HEK293 (cell line): ENCODE data around the gene GUK1.

Experiments used
- CTCF ChIA-PET: fragments of 350-600 bp; formaldehyde crosslinking; extraction: SDS; loops from one replicate; lab custom pipeline; 2021; ENCODE audit warnings: antibody characterized with exemption; lab: Yijun Ruan, JAX
- POLR2A ChIA-PET: fragments of 300-600 bp; formaldehyde crosslinking; extraction: SDS; loops from one replicate; lab custom pipeline; 2020; ENCODE audit warnings: antibody characterized with exemption, inconsistent platforms; lab: Yijun Ruan, JAX
- H3K27ac ChIP-seq: fragments of 200-500 bp; sonication (Bioruptor generic); 2 replicates; pipeline ENCODE4 v1.5.1; 2014; ENCODE audit warnings: low read depth, low read length, control low read depth, inconsistent platforms; ENCODE audit errors: extremely low read depth
- H3K36me3 ChIP-seq, 2 experiments: fragments of 200-500 bp in 1 of 2; sonication (Bioruptor generic) in 1 of 2; 1 replicate in 1 of 2; 2 replicates in 1 of 2; pipeline ENCODE4 v1.5.1; 2014 to 2017; ENCODE audit warnings: inconsistent platforms in 2 of 2, low read length in 2 of 2; ENCODE audit not compliant: control insufficient read depth in 2 of 2, insufficient read depth in 1 of 2
- H3K4me1 ChIP-seq: fragments of 200-500 bp; sonication (Bioruptor generic); 2 replicates; pipeline ENCODE4 v1.5.1; 2014; ENCODE audit warnings: mild to moderate bottlenecking, low read length, inconsistent platforms; ENCODE audit not compliant: control insufficient read depth, insufficient read depth
- H3K4me3 ChIP-seq: 2 replicates; pipeline ENCODE4 v1.5.1; 2011; ENCODE audit warnings: low read depth, mild to moderate bottlenecking, control low read depth, low read length, moderate library complexity
- H3K9me3 ChIP-seq: fragments of 200-500 bp; sonication (Bioruptor generic); 2 replicates; pipeline ENCODE4 v1.5.1; 2014; ENCODE audit warnings: low read depth, low read length, inconsistent platforms; ENCODE audit not compliant: control insufficient read depth, insufficient read depth
- MYNN ChIP-seq: fragments of 450-650 bp; formaldehyde crosslinking; IDR thresholded peaks from 2 replicates; pipeline ENCODE4 v1.5.1; 2016; ENCODE audit warnings: missing biosample characterization, missing genetic modification characterization, borderline replicate concordance
- OVOL3 ChIP-seq: fragments of 450-650 bp; formaldehyde crosslinking; IDR thresholded peaks from 2 replicates; pipeline ENCODE4 v1.5.1; 2016; ENCODE audit warnings: missing biosample characterization, missing genetic modification characterization
- SALL2 ChIP-seq: fragments of 450-650 bp; formaldehyde crosslinking; IDR thresholded peaks from 2 replicates; pipeline ENCODE4 v1.5.0; 2017; ENCODE audit warnings: missing biosample characterization, mild to moderate bottlenecking, missing genetic modification characterization, borderline replicate concordance
- ZBTB20 ChIP-seq: fragments of 450-650 bp; formaldehyde crosslinking; IDR thresholded peaks from 2 replicates; pipeline ENCODE4 v1.5.1; 2016; ENCODE audit warnings: missing biosample characterization, missing genetic modification characterization
- ZIC2 ChIP-seq: fragments of 450-650 bp; formaldehyde crosslinking; IDR thresholded peaks from 2 replicates; pipeline ENCODE4 v1.5.1; 2016; ENCODE audit warnings: missing biosample characterization, missing genetic modification characterization
- ZNF121 ChIP-seq: fragments of 450-650 bp; formaldehyde crosslinking; IDR thresholded peaks from 2 replicates; pipeline ENCODE4 v1.5.1; 2016; ENCODE audit warnings: missing biosample characterization, missing genetic modification characterization
- ZNF239 ChIP-seq: fragments of 450-650 bp; formaldehyde crosslinking; IDR thresholded peaks from 2 replicates; pipeline ENCODE4 v1.5.1; 2016; ENCODE audit warnings: missing biosample characterization, missing genetic modification characterization
- ZNF274 ChIP-seq, 2 experiments: fragments of 200-500 bp in 1 of 2; fragments of 450-650 bp in 1 of 2; sonication (Bioruptor generic) in 1 of 2; formaldehyde crosslinking in 1 of 2; IDR thresholded peaks; 2 replicates each; pipeline versions ENCODE4 v1.5.1 to v1.6.1; 2014 to 2016; ENCODE audit warnings: borderline replicate concordance in 1 of 2, inconsistent platforms in 1 of 2, low read length in 1 of 2, missing biosample characterization in 1 of 2, missing genetic modification characterization in 1 of 2
- ZNF335 ChIP-seq: fragments of 450-650 bp; formaldehyde crosslinking; conservative IDR thresholded peaks from 2 replicates; pipeline ENCODE4 v1.5.1; 2016; ENCODE audit warnings: missing biosample characterization, missing genetic modification characterization
- ZNF341 ChIP-seq: fragments of 450-650 bp; formaldehyde crosslinking; IDR thresholded peaks from 2 replicates; pipeline ENCODE4; 2016; ENCODE audit warnings: low read depth, missing biosample characterization, missing genetic modification characterization
- ZNF423 ChIP-seq: fragments of 450-650 bp; formaldehyde crosslinking; IDR thresholded peaks from 2 replicates; pipeline ENCODE4 v1.5.1; 2016; ENCODE audit warnings: missing biosample characterization, missing genetic modification characterization
- ZNF473 ChIP-seq: fragments of 450-650 bp; formaldehyde crosslinking; IDR thresholded peaks from 2 replicates; pipeline ENCODE4 v1.5.1; 2017; ENCODE audit warnings: missing biosample characterization, missing genetic modification characterization
- ZNF521 ChIP-seq: fragments of 450-650 bp; formaldehyde crosslinking; IDR thresholded peaks from 2 replicates; pipeline ENCODE4 v1.5.1; 2017; ENCODE audit warnings: missing biosample characterization, mild to moderate bottlenecking, missing genetic modification characterization
- ZNF548 ChIP-seq: fragments of 450-650 bp; formaldehyde crosslinking; IDR thresholded peaks from 2 replicates; pipeline ENCODE4 v1.5.1; 2016; ENCODE audit warnings: missing biosample characterization, missing genetic modification characterization
- ZNF600 ChIP-seq: fragments of 450-650 bp; formaldehyde crosslinking; IDR thresholded peaks from 2 replicates; pipeline ENCODE4 v1.5.1; 2016; ENCODE audit warnings: missing biosample characterization, missing genetic modification characterization
- ZNF610 ChIP-seq: fragments of 450-650 bp; formaldehyde crosslinking; IDR thresholded peaks from 2 replicates; pipeline ENCODE4 v1.5.1; 2016; ENCODE audit warnings: missing biosample characterization, missing genetic modification characterization, borderline replicate concordance
- ZNF660 ChIP-seq: fragments of 450-650 bp; IDR thresholded peaks from 2 replicates; pipeline ENCODE4 v1.5.1; 2018; ENCODE audit warnings: missing biosample characterization, mild to moderate bottlenecking, missing genetic modification characterization
- ZNF776 ChIP-seq: fragments of 450-650 bp; formaldehyde crosslinking; IDR thresholded peaks from 2 replicates; pipeline ENCODE4 v1.5.0; 2017; ENCODE audit warnings: missing biosample characterization, missing genetic modification characterization, borderline replicate concordance
- ZNF785 ChIP-seq: fragments of 450-650 bp; formaldehyde crosslinking; IDR thresholded peaks from 2 replicates; pipeline ENCODE4 v1.5.1; 2016; ENCODE audit warnings: missing biosample characterization, missing genetic modification characterization
- ZSCAN16 ChIP-seq: fragments of 450-650 bp; formaldehyde crosslinking; IDR thresholded peaks from 2 replicates; pipeline ENCODE4 v1.5.1; 2016; ENCODE audit warnings: missing biosample characterization, missing genetic modification characterization
- ZSCAN30 ChIP-seq: fragments of 450-650 bp; IDR thresholded peaks from 2 replicates; pipeline ENCODE4 v1.5.1; 2018; ENCODE audit warnings: missing biosample characterization, mild to moderate bottlenecking, missing genetic modification characterization, moderate library complexity
- TF ChIP-seq, protein P1 (sequence below): fragments of 450-650 bp; formaldehyde crosslinking; IDR thresholded peaks from 2 replicates; pipeline ENCODE4 v1.5.1; 2017; ENCODE audit warnings: missing biosample characterization, mild to moderate bottlenecking, missing genetic modification characterization, moderate library complexity
- TF ChIP-seq, protein P2 (sequence below): fragments of 450-650 bp; IDR thresholded peaks from 2 replicates; pipeline ENCODE4 v1.5.1; 2018; ENCODE audit warnings: missing biosample characterization, missing genetic modification characterization
- TF ChIP-seq, protein P3 (sequence below): fragments of 450-650 bp; formaldehyde crosslinking; IDR thresholded peaks from 2 replicates; pipeline ENCODE4 v1.5.1; 2016; ENCODE audit warnings: missing biosample characterization, missing genetic modification characterization
- TF ChIP-seq, protein P4 (sequence below): fragments of 450-650 bp; formaldehyde crosslinking; IDR thresholded peaks from 2 replicates; pipeline ENCODE4 v1.5.1; 2016; ENCODE audit warnings: missing biosample characterization, missing genetic modification characterization, borderline replicate concordance
- TF ChIP-seq, protein P5 (sequence below): fragments of 450-650 bp; formaldehyde crosslinking; IDR thresholded peaks from 2 replicates; pipeline ENCODE4 v1.5.1; 2017; ENCODE audit warnings: missing biosample characterization, missing genetic modification characterization

The GUK1 gene

DNA sequence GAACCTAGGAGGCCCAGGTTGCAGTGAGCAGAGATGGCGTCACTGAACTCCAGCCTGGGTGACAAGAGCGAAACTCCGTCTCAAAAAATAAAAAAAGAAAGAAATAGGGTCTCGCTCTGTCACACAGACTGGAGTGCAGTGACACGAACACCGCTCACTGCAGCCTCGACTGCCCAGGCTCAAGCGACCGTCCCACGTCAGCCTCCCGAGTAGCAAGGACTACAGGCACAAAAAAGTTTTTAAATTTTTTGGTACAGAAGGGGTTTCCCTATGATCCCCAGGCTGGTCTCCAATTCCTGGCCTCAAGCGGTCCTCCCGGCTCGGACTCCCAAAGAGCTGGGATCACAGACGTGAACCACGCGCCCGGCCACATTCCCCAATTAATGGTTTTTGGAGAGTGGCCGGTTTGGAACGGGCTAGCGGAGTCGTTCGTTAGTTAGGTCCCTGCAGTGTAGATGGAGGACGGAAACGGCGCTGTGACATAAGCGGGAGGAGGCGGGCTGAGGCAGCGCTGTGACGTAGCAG lies 611 bp upstream of the GUK1 start (continued):
- TF ChIP-seq ZNF660 (tag by site-specific recombination) = peak; percentile 9
- TF ChIP-seq OVOL3 (tag by site-specific recombination) = 0 out of 2 replicates have a peak, but pooled peaks have one; percentile 7
- TF ChIP-seq ZNF521 (tag by site-specific recombination) = no peak
- no peak for TF ChIP-seq ZNF274 (IDR thresholded peaks at IDR 0.05; ENCODE audit: low read length)
- TF ChIP-seq ZNF274 (tag by site-specific recombination; IDR thresholded peaks at IDR 0.05; ENCODE audit: borderline replicate concordance) = no peak
- TF ChIP-seq, protein P1, sequence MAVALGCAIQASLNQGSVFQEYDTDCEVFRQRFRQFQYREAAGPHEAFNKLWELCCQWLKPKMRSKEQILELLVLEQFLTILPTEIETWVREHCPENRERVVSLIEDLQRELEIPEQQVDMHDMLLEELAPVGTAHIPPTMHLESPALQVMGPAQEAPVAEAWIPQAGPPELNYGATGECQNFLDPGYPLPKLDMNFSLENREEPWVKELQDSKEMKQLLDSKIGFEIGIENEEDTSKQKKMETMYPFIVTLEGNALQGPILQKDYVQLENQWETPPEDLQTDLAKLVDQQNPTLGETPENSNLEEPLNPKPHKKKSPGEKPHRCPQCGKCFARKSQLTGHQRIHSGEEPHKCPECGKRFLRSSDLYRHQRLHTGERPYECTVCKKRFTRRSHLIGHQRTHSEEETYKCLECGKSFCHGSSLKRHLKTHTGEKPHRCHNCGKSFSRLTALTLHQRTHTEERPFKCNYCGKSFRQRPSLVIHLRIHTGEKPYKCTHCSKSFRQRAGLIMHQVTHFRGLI = no peak
- TF ChIP-seq, protein P2, sequence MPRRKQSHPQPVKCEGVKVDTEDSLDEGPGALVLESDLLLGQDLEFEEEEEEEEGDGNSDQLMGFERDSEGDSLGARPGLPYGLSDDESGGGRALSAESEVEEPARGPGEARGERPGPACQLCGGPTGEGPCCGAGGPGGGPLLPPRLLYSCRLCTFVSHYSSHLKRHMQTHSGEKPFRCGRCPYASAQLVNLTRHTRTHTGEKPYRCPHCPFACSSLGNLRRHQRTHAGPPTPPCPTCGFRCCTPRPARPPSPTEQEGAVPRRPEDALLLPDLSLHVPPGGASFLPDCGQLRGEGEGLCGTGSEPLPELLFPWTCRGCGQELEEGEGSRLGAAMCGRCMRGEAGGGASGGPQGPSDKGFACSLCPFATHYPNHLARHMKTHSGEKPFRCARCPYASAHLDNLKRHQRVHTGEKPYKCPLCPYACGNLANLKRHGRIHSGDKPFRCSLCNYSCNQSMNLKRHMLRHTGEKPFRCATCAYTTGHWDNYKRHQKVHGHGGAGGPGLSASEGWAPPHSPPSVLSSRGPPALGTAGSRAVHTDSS (tag by site-specific recombination) = no peak
- TF ChIP-seq ZNF548 (tag by site-specific recombination) = 0 out of 2 replicates have a peak, but pooled peaks have one; percentile 7
- no peak for TF ChIP-seq MYNN (tag by site-specific recombination)
- no peak for TF ChIP-seq ZNF776
- TF ChIP-seq ZSCAN30 (tag by site-specific recombination) = peak; percentile 84
- TF ChIP-seq ZNF239 (tag by site-specific recombination) = no peak
- no peak for TF ChIP-seq ZSCAN16
- TF ChIP-seq ZNF610 (tag by site-specific recombination) = peak; percentile 52
- TF ChIP-seq, protein P3, sequence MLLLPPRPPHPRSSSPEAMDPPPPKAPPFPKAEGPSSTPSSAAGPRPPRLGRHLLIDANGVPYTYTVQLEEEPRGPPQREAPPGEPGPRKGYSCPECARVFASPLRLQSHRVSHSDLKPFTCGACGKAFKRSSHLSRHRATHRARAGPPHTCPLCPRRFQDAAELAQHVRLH = no peak
- TF ChIP-seq ZNF473 = no peak
- TF ChIP-seq ZNF341 (tag by site-specific recombination) = no peak
- TF ChIP-seq ZNF335 (tag by site-specific recombination) = peak; percentile 71
- no peak for TF ChIP-seq ZNF423 (tag by site-specific recombination)
- TF ChIP-seq SALL2 (tag by site-specific recombination) = no peak

DNA sequence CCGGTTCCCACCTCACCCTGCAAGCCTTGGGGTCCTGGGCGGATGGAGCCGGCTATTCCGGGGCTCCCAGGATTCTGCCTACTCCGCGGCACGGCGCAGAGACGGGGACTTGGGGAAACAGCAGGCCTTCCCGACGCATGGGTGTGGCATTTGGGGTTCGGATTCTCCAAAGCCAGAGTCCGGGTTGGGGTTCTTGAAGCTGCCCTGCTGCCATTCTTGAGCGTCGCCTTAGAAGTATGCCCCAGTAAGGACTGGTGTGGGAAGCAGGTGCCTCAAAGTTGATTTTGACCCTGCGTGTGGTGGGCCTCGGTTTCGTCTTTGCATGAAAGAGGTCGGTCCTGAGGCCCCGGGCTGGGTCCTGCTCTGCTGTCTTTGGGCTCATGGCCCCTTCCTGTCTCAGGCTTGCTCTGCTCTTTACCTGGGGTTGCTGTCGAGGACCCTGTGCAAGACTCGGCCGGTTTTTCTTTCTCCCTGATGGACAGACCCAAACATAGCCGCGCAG lies 696 bp downstream of the GUK1 start:
- Histone ChIP-seq H3K9me3 (no peaks in the 10 kb centered on the region), H3K4me3 (peak overlapping the region; percentile 90), H3K27ac (peak overlapping the region; percentile 74), H3K36me3 (peaks cover 0 to 21% of the 10 kb centered on the region in 2 experiments; a peak in 1 of 3 replicates), H3K4me1 (peaks cover 13% of the 10 kb centered on the region)
- POLR2A ChIA-PET = interaction anchor here (0.8 to 2.2 kb wide), 10 partner anchors 8 to 346 kb away, joined by 3 to 38 read pairs (median 4); partner anchors contain the start of genes IBA57, MRPL55 and RNF187
- CTCF ChIA-PET = interaction anchor here (0.6 to 2.2 kb wide), 3 partner anchors 10 to 29 kb away, joined by 3 to 12 read pairs (median 4); no protein-coding TSS in a partner anchor
- TF ChIP-seq, protein P4, sequence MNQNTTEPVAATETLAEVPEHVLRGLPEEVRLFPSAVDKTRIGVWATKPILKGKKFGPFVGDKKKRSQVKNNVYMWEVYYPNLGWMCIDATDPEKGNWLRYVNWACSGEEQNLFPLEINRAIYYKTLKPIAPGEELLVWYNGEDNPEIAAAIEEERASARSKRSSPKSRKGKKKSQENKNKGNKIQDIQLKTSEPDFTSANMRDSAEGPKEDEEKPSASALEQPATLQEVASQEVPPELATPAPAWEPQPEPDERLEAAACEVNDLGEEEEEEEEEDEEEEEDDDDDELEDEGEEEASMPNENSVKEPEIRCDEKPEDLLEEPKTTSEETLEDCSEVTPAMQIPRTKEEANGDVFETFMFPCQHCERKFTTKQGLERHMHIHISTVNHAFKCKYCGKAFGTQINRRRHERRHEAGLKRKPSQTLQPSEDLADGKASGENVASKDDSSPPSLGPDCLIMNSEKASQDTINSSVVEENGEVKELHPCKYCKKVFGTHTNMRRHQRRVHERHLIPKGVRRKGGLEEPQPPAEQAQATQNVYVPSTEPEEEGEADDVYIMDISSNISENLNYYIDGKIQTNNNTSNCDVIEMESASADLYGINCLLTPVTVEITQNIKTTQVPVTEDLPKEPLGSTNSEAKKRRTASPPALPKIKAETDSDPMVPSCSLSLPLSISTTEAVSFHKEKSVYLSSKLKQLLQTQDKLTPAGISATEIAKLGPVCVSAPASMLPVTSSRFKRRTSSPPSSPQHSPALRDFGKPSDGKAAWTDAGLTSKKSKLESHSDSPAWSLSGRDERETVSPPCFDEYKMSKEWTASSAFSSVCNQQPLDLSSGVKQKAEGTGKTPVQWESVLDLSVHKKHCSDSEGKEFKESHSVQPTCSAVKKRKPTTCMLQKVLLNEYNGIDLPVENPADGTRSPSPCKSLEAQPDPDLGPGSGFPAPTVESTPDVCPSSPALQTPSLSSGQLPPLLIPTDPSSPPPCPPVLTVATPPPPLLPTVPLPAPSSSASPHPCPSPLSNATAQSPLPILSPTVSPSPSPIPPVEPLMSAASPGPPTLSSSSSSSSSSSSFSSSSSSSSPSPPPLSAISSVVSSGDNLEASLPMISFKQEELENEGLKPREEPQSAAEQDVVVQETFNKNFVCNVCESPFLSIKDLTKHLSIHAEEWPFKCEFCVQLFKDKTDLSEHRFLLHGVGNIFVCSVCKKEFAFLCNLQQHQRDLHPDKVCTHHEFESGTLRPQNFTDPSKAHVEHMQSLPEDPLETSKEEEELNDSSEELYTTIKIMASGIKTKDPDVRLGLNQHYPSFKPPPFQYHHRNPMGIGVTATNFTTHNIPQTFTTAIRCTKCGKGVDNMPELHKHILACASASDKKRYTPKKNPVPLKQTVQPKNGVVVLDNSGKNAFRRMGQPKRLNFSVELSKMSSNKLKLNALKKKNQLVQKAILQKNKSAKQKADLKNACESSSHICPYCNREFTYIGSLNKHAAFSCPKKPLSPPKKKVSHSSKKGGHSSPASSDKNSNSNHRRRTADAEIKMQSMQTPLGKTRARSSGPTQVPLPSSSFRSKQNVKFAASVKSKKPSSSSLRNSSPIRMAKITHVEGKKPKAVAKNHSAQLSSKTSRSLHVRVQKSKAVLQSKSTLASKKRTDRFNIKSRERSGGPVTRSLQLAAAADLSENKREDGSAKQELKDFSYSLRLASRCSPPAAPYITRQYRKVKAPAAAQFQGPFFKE (tag by site-specific recombination) = peak; percentile 26; the same call in 1 of the 2 replicates
- TF ChIP-seq, protein P5, sequence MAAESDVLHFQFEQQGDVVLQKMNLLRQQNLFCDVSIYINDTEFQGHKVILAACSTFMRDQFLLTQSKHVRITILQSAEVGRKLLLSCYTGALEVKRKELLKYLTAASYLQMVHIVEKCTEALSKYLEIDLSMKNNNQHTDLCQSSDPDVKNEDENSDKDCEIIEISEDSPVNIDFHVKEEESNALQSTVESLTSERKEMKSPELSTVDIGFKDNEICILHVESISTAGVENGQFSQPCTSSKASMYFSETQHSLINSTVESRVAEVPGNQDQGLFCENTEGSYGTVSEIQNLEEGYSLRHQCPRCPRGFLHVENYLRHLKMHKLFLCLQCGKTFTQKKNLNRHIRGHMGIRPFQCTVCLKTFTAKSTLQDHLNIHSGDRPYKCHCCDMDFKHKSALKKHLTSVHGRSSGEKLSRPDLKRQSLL (tag by site-specific recombination) = no peak
- peak; percentile 96 for TF ChIP-seq ZNF335 (tag by site-specific recombination)
- TF ChIP-seq ZIC2 (tag by site-specific recombination) = peak; percentile 54
- 0 out of 2 replicates have a peak, but pooled peaks have one; percentile 6 for TF ChIP-seq ZNF341 (tag by site-specific recombination)
- TF ChIP-seq ZNF785 (tag by site-specific recombination) = no peak
- 0 out of 2 replicates have a peak, but pooled peaks have one; percentile 4 for TF ChIP-seq ZNF121 (tag by site-specific recombination)
- 0 out of 2 replicates have a peak, but pooled peaks have one; percentile 4 for TF ChIP-seq ZNF600
- peak; percentile 91 for TF ChIP-seq ZBTB20 (tag by site-specific recombination)
